H1 (cell line): ENCODE data around the gene RPS15. TPM values are rescaled to one million over a fixed set of nuclear protein-coding genes. Genes with fewer than 3 reads are reported as not detected.

Source experiments
- RXRA ChIP-seq: IDR thresholded peaks from 2 replicates; pipeline ENCODE4 v1.6.1; 2011; ENCODE audit warnings: low read depth, mild to moderate bottlenecking, low read length, moderate library complexity; ENCODE audit not compliant: insufficient read depth
- SP2 ChIP-seq: IDR thresholded peaks from 2 replicates; pipeline ENCODE4 v1.6.1; 2012; ENCODE audit warnings: mild to moderate bottlenecking, low read length, inconsistent platforms
- polyA plus RNA-seq, 7 experiments: library from polyadenylated mRNA; depleted of rRNA in 3 of 7; stranded (reverse) in 5 of 7; unstranded in 2 of 7; fragments of >200 nt in 5 of 7; fragments of 200-250 nt in 2 of 7; gene quantifications; 1 replicate in 5 of 7; 2 replicates in 1 of 7; 4 replicates in 1 of 7; pipeline versions ENCODE4 v1.2.1 to v1.2.3, GENCODE V29; 2011 to 2013; ENCODE audit warnings: missing spikeins in 2 of 7, mixed read lengths in 2 of 7
- total RNA-seq: library from RNA; stranded (reverse); fragmentation: NEBNext Ultra II Directional; extraction: Animal tissue kit (Norgen Biotek cat#: 25700); gene quantifications from 2 replicates; pipeline ENCODE4 v1.2.1, GENCODE V29; 2021
- TF ChIP-seq, protein P1 (sequence below): fragments of 300-600 bp; sonication (generic); IDR thresholded peaks from 2 replicates; pipeline ENCODE4 v1.7.1; 2012; ENCODE audit warnings: low read length, moderate library complexity, mild to moderate bottlenecking, inconsistent platforms; ENCODE audit not compliant: insufficient replicate concordance

RPS15 gene
- total and polyA plus RNA-seq, 2 of the 8 experiments (the other 6 are each of a cell fraction or from before 2014, with no cell fraction given): 1,562 to 3,890 TPM

DNA sequence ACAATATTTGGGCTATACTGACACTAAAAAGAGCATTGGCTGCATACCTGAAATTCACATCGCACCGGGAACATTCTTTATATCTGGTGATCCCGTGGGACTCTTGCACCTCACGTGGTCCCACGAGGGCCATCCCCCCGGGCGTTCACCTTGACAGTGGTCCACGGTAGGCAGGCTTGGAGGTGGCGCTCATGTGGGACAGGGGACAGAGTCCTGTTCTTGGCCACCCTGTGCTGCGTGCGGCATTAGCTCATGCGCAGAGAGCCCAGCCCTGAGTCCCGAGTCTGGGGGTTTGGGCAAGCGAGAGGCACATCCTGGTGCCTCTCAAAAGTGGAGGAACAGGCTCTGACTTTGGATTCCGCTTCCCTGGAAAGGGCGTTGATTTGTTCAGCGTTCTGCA, 44.4 kb upstream of the RPS15 start (continued):
- TF ChIP-seq, protein P1, sequence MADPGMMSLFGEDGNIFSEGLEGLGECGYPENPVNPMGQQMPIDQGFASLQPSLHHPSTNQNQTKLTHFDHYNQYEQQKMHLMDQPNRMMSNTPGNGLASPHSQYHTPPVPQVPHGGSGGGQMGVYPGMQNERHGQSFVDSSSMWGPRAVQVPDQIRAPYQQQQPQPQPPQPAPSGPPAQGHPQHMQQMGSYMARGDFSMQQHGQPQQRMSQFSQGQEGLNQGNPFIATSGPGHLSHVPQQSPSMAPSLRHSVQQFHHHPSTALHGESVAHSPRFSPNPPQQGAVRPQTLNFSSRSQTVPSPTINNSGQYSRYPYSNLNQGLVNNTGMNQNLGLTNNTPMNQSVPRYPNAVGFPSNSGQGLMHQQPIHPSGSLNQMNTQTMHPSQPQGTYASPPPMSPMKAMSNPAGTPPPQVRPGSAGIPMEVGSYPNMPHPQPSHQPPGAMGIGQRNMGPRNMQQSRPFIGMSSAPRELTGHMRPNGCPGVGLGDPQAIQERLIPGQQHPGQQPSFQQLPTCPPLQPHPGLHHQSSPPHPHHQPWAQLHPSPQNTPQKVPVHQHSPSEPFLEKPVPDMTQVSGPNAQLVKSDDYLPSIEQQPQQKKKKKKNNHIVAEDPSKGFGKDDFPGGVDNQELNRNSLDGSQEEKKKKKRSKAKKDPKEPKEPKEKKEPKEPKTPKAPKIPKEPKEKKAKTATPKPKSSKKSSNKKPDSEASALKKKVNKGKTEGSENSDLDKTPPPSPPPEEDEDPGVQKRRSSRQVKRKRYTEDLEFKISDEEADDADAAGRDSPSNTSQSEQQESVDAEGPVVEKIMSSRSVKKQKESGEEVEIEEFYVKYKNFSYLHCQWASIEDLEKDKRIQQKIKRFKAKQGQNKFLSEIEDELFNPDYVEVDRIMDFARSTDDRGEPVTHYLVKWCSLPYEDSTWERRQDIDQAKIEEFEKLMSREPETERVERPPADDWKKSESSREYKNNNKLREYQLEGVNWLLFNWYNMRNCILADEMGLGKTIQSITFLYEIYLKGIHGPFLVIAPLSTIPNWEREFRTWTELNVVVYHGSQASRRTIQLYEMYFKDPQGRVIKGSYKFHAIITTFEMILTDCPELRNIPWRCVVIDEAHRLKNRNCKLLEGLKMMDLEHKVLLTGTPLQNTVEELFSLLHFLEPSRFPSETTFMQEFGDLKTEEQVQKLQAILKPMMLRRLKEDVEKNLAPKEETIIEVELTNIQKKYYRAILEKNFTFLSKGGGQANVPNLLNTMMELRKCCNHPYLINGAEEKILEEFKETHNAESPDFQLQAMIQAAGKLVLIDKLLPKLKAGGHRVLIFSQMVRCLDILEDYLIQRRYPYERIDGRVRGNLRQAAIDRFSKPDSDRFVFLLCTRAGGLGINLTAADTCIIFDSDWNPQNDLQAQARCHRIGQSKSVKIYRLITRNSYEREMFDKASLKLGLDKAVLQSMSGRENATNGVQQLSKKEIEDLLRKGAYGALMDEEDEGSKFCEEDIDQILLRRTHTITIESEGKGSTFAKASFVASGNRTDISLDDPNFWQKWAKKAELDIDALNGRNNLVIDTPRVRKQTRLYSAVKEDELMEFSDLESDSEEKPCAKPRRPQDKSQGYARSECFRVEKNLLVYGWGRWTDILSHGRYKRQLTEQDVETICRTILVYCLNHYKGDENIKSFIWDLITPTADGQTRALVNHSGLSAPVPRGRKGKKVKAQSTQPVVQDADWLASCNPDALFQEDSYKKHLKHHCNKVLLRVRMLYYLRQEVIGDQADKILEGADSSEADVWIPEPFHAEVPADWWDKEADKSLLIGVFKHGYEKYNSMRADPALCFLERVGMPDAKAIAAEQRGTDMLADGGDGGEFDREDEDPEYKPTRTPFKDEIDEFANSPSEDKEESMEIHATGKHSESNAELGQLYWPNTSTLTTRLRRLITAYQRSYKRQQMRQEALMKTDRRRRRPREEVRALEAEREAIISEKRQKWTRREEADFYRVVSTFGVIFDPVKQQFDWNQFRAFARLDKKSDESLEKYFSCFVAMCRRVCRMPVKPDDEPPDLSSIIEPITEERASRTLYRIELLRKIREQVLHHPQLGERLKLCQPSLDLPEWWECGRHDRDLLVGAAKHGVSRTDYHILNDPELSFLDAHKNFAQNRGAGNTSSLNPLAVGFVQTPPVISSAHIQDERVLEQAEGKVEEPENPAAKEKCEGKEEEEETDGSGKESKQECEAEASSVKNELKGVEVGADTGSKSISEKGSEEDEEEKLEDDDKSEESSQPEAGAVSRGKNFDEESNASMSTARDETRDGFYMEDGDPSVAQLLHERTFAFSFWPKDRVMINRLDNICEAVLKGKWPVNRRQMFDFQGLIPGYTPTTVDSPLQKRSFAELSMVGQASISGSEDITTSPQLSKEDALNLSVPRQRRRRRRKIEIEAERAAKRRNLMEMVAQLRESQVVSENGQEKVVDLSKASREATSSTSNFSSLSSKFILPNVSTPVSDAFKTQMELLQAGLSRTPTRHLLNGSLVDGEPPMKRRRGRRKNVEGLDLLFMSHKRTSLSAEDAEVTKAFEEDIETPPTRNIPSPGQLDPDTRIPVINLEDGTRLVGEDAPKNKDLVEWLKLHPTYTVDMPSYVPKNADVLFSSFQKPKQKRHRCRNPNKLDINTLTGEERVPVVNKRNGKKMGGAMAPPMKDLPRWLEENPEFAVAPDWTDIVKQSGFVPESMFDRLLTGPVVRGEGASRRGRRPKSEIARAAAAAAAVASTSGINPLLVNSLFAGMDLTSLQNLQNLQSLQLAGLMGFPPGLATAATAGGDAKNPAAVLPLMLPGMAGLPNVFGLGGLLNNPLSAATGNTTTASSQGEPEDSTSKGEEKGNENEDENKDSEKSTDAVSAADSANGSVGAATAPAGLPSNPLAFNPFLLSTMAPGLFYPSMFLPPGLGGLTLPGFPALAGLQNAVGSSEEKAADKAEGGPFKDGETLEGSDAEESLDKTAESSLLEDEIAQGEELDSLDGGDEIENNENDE: no peak
- no peak for TF ChIP-seq RXRA
- TF ChIP-seq SP2: no peak
